Measurements from ENCODE around the gene SPARC. TPM values are rescaled to one million over a fixed set of nuclear protein-coding genes. Genes with fewer than 3 reads are reported as not detected.
"Not testable (repeated sequence)": the region's sequence is repeated elsewhere in the genome, so short reads cannot be mapped to it uniquely, and the experiment has no call there.

SPARC gene
- total and polyA plus RNA-seq, 2 donors (not counting 1 experiment from before 2014, with no cell fraction given): 0.45 TPM; not detected in 1

DNA sequence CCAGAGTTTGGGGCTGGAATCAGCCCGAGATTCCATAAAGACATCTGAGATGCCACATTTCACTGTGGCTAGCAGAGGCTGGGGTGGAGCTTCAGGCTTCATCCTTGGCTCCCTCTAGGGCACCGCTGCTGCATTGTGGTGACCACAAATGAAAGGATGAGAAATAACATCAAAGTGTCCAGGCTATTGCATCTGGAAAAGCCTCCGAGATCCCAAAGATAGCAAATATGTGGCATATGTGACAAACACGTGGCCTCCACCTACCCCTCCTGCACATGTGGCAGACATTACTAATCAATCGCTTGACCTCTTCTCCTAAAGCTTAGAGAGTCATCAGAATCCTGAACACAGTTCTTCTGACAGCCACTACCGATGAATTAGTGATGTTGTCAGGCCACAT is 4.5 kb downstream of the SPARC start:
- no peak overlapping the region for H2AFZ ChIP-seq (ENCODE audit: insufficient read depth, low read depth, low read length, poor library complexity, severe bottlenecking)
- intact Hi-C loops (cut with micrococcal nuclease): no loop called here
- no peak overlapping the region for H3K4me3 ChIP-seq (ENCODE audit: control extremely low read depth in 1 of 5, extremely low read depth in 1 of 5, insufficient read depth in 1 of 5, low read depth in 2 of 5, low read length in 4 of 5)
- DNase-seq: no peak
- H4K20me1 ChIP-seq (ENCODE audit: control insufficient read depth, insufficient read depth, low read length, poor library complexity, severe bottlenecking): no peaks in the 10 kb centered on the region
- no peaks in the 10 kb centered on the region for H3K36me3 ChIP-seq (replicated peaks in 1 of 2; ENCODE audit: control extremely low read depth in 1 of 2, control insufficient read depth in 1 of 2, extremely low read depth in 1 of 2, insufficient read depth in 2 of 2, low read length in 1 of 2)
- no peak for ATAC-seq (ENCODE audit: low read depth)
- H3K9me3 ChIP-seq (ENCODE audit: control extremely low read depth in 1 of 3, control insufficient read depth in 2 of 3, insufficient read depth in 1 of 3, low read length in 2 of 3): no peaks in the 10 kb centered on the region
- Mint-ChIP-seq H3K4me3 (no peak overlapping the region), H3K9me3 (ENCODE audit: insufficient read depth) (no peaks in the 10 kb centered on the region), H3K27ac (no peak overlapping the region), H3K27me3 (peaks cover 16% of the 10 kb centered on the region), H3K4me1 (peaks cover 8% of the 10 kb centered on the region)
- no peak overlapping the region for H3K4me2 ChIP-seq (replicated peaks; ENCODE audit: low read depth, low read length, poor library complexity, severe bottlenecking)
- CTCF ChIA-PET: interaction anchor here (1.8 to 2.0 kb wide), 2 partner anchors 23 to 24 kb away, joined by 4 to 7 read pairs; no protein-coding TSS in a partner anchor
- no peak overlapping the region for H3K27ac ChIP-seq (ENCODE audit: low read length in 2 of 2)
- H3K4me1 ChIP-seq (ENCODE audit: control insufficient read depth in 2 of 2, insufficient read depth in 2 of 2, low read length in 2 of 2): peaks cover 3 to 7% of the 10 kb centered on the region in 2 donors
- POLR2A ChIA-PET: no interaction called here
- H3K9ac ChIP-seq (ENCODE audit: low read length): no peak overlapping the region
- TF ChIP-seq, protein P1, sequence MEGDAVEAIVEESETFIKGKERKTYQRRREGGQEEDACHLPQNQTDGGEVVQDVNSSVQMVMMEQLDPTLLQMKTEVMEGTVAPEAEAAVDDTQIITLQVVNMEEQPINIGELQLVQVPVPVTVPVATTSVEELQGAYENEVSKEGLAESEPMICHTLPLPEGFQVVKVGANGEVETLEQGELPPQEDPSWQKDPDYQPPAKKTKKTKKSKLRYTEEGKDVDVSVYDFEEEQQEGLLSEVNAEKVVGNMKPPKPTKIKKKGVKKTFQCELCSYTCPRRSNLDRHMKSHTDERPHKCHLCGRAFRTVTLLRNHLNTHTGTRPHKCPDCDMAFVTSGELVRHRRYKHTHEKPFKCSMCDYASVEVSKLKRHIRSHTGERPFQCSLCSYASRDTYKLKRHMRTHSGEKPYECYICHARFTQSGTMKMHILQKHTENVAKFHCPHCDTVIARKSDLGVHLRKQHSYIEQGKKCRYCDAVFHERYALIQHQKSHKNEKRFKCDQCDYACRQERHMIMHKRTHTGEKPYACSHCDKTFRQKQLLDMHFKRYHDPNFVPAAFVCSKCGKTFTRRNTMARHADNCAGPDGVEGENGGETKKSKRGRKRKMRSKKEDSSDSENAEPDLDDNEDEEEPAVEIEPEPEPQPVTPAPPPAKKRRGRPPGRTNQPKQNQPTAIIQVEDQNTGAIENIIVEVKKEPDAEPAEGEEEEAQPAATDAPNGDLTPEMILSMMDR (IDR thresholded peaks at IDR 0.05): no peak
- no peak for TF ChIP-seq EZH2 (IDR thresholded peaks at IDR 0.05; ENCODE audit: borderline replicate concordance, insufficient read depth, low read depth, low read length, poor library complexity, severe bottlenecking)
- peaks cover 0 to 19% (median 11%) of the 10 kb centered on the region in 4 experiments for H3K27me3 ChIP-seq (replicated peaks in 1 of 4; ENCODE audit: control extremely low read depth in 1 of 4, control insufficient read depth in 3 of 4, insufficient read depth in 4 of 4, low read length in 3 of 4)
- WGBS (ENCODE audit: insufficient coverage): 85% methylated on average over 5 of the region's 6 CpGs
- no peaks in the 10 kb centered on the region for H3K79me2 ChIP-seq (ENCODE audit: control insufficient read depth, insufficient read depth, low read length)

DNA sequence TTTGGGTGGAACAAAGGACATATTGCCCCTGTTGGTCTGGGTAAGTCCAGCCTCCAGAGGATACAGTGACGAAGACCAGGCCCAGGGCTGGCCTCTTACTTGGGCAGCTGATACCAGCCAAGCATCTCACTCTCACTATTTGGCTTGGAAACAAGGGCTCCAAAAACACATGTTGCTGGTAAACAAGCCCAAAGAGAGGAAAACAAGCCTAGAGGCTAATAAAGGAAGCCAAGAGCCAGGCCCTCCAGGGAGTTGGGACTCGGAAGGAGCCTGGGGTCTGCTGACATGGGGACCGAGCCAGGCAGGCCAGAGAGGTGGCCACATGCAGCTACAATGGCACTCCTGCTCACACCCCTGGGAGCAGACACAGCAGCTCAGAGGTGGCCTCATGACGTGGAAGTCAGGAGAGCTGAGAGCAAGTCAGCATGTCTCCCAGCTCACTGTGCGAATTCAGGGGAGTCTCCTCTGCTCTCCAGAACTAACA is 5.7 kb downstream of the SPARC start:
- H3K36me3 ChIP-seq (replicated peaks in 1 of 2; ENCODE audit: control extremely low read depth in 1 of 2, control insufficient read depth in 1 of 2, extremely low read depth in 1 of 2, insufficient read depth in 2 of 2, low read length in 1 of 2): no peaks in the 10 kb centered on the region
- Mint-ChIP-seq H3K4me1 (no peaks in the 10 kb centered on the region), H3K9me3 (ENCODE audit: insufficient read depth) (no peaks in the 10 kb centered on the region), H3K27me3 (peaks cover 3% of the 10 kb centered on the region), H3K4me3 (no peak overlapping the region), H3K27ac (no peak overlapping the region)
- no peak for ATAC-seq (ENCODE audit: low read depth)
- ChIA-PET POLR2A (no interaction called here), CTCF (interaction anchor here (1.8 to 2.0 kb wide), 2 partner anchors 22 to 24 kb away, joined by 4 to 7 read pairs; no protein-coding TSS in a partner anchor)
- H3K4me3 ChIP-seq (ENCODE audit: control extremely low read depth in 1 of 5, extremely low read depth in 1 of 5, insufficient read depth in 1 of 5, low read depth in 2 of 5, low read length in 4 of 5): no peak overlapping the region
- no peaks in the 10 kb centered on the region for H4K20me1 ChIP-seq (ENCODE audit: control insufficient read depth, insufficient read depth, low read length, poor library complexity, severe bottlenecking)
- no peak overlapping the region for H2AFZ ChIP-seq (ENCODE audit: insufficient read depth, low read depth, low read length, poor library complexity, severe bottlenecking)
- TF ChIP-seq, protein P1 (IDR thresholded peaks at IDR 0.05): no peak
- no peak for TF ChIP-seq EZH2 (IDR thresholded peaks at IDR 0.05; ENCODE audit: borderline replicate concordance, insufficient read depth, low read depth, low read length, poor library complexity, severe bottlenecking)
- WGBS (ENCODE audit: insufficient coverage): 94% methylated on average over 4 of the region's 5 CpGs
- H3K27me3 ChIP-seq (replicated peaks in 1 of 4; ENCODE audit: control extremely low read depth in 1 of 4, control insufficient read depth in 3 of 4, insufficient read depth in 4 of 4, low read length in 3 of 4): peaks cover 0 to 9% (median 4%) of the 10 kb centered on the region in 4 experiments
- H3K4me1 ChIP-seq (ENCODE audit: control insufficient read depth in 2 of 2, insufficient read depth in 2 of 2, low read length in 2 of 2): no peaks in the 10 kb centered on the region
- no peaks in the 10 kb centered on the region for H3K79me2 ChIP-seq (ENCODE audit: control insufficient read depth, insufficient read depth, low read length)
- no peak overlapping the region for H3K4me2 ChIP-seq (replicated peaks; ENCODE audit: low read depth, low read length, poor library complexity, severe bottlenecking)
- H3K9me3 ChIP-seq (ENCODE audit: control extremely low read depth in 1 of 3, control insufficient read depth in 2 of 3, insufficient read depth in 1 of 3, low read length in 2 of 3): no peaks in the 10 kb centered on the region
- intact Hi-C loops (cut with micrococcal nuclease): no loop called here
- DNase-seq: no peak
- H3K27ac ChIP-seq (ENCODE audit: low read length in 2 of 2): no peak overlapping the region
- no peak overlapping the region for H3K9ac ChIP-seq (ENCODE audit: low read length)

- intact Hi-C loops (cut with micrococcal nuclease); H3K79me2 ChIP-seq (ENCODE audit: control insufficient read depth, insufficient read depth, low read length); H3K4me2 ChIP-seq (replicated peaks; ENCODE audit: low read depth, low read length, poor library complexity, severe bottlenecking); H3K4me3 ChIP-seq (ENCODE audit: control extremely low read depth in 1 of 5, extremely low read depth in 1 of 5, insufficient read depth in 1 of 5, low read depth in 2 of 5, low read length in 4 of 5); H3K9ac ChIP-seq (ENCODE audit: low read length); H3K4me3 Mint-ChIP-seq; H3K27me3 Mint-ChIP-seq; H3K4me1 Mint-ChIP-seq; CTCF ChIA-PET; H3K27ac Mint-ChIP-seq; H4K20me1 ChIP-seq (ENCODE audit: control insufficient read depth, insufficient read depth, low read length, poor library complexity, severe bottlenecking); H3K9me3 Mint-ChIP-seq (ENCODE audit: insufficient read depth); H3K27ac ChIP-seq (ENCODE audit: low read length in 2 of 2); DNase-seq; H3K4me1 ChIP-seq (ENCODE audit: control insufficient read depth in 2 of 2, insufficient read depth in 2 of 2, low read length in 2 of 2); H2AFZ ChIP-seq (ENCODE audit: insufficient read depth, low read depth, low read length, poor library complexity, severe bottlenecking); H3K27me3 ChIP-seq (replicated peaks in 1 of 4; ENCODE audit: control extremely low read depth in 1 of 4, control insufficient read depth in 3 of 4, insufficient read depth in 4 of 4, low read length in 3 of 4); H3K9me3 ChIP-seq (ENCODE audit: control extremely low read depth in 1 of 3, control insufficient read depth in 2 of 3, insufficient read depth in 1 of 3, low read length in 2 of 3); H3K36me3 ChIP-seq (replicated peaks in 1 of 2; ENCODE audit: control extremely low read depth in 1 of 2, control insufficient read depth in 1 of 2, extremely low read depth in 1 of 2, insufficient read depth in 2 of 2, low read length in 1 of 2); ATAC-seq (ENCODE audit: low read depth); POLR2A ChIA-PET: not testable (repeated sequence)
- 100% methylated on average over 1 of the region's 7 CpGs for WGBS (ENCODE audit: insufficient coverage)
These were observed 6.6 kb downstream of the SPARC start for GRCh38 chr5:151680156-151680505.

Data from B cell (primary cell).